H9 (cell line): Measurements from ENCODE around the gene MBP. TPM values are rescaled to one million over a fixed set of nuclear protein-coding genes. Genes with fewer than 3 reads are reported as not detected.
A peak's percentile ranks its signal among the peaks of the same experiment; 100 is the strongest.

ENCODE experiments used
- DNase-seq: peaks from one replicate; pipeline ENCODE4 v3.0.0-alpha.2; 2017
- H2AFZ ChIP-seq: one replicate; pipeline ENCODE4 v1.6.1; 2013; ENCODE audit warnings: mild to moderate bottlenecking, low read length, control low read depth, moderate library complexity
- H2AK5ac ChIP-seq: 2 replicates; pipeline ENCODE4 v1.6.1; 2013; ENCODE audit warnings: low read length, control low read depth, mixed read lengths; ENCODE audit not compliant: insufficient read length
- H2BK120ac ChIP-seq: one replicate; pipeline ENCODE4 v1.6.1; 2013; ENCODE audit warnings: low read depth, mild to moderate bottlenecking, low read length, control low read depth, inconsistent platforms; ENCODE audit not compliant: poor library complexity, severe bottlenecking
- H2BK12ac ChIP-seq: 2 replicates; pipeline ENCODE4 v1.6.1; 2013; ENCODE audit warnings: low read length, control low read depth, mixed read lengths, low read depth; ENCODE audit not compliant: insufficient read length
- H2BK15ac ChIP-seq: 2 replicates; pipeline ENCODE4 v1.6.1; 2013; ENCODE audit warnings: low read depth, low read length, control low read depth
- H2BK20ac ChIP-seq: one replicate; pipeline ENCODE4 v1.6.1; 2013; ENCODE audit warnings: low read depth, mild to moderate bottlenecking, low read length, control low read depth, inconsistent platforms; ENCODE audit not compliant: poor library complexity, severe bottlenecking
- H2BK5ac ChIP-seq: 2 replicates; pipeline ENCODE4 v1.6.1; 2013; ENCODE audit warnings: low read length, control low read depth, mixed read lengths; ENCODE audit not compliant: insufficient read length
- H3K14ac ChIP-seq: 2 replicates; pipeline ENCODE4 v1.6.1; 2013; ENCODE audit warnings: low read length, control low read depth; ENCODE audit not compliant: insufficient read depth
- H3K18ac ChIP-seq: 2 replicates; pipeline ENCODE4 v1.6.1; 2013; ENCODE audit warnings: low read depth, mild to moderate bottlenecking, mixed read lengths, low read length, control low read depth; ENCODE audit not compliant: insufficient read length
- H3K23ac ChIP-seq: 2 replicates; pipeline ENCODE4 v1.6.1; 2013; ENCODE audit warnings: low read length, control low read depth, mixed read lengths, low read depth; ENCODE audit not compliant: insufficient read length
- H3K23me2 ChIP-seq: 2 replicates; pipeline ENCODE4 v1.6.1; 2013; ENCODE audit warnings: low read depth, mild to moderate bottlenecking, mixed read lengths, low read length, control low read depth; ENCODE audit not compliant: insufficient read length, poor library complexity, severe bottlenecking
- H3K27ac ChIP-seq: 2 replicates; pipeline ENCODE4 v1.5.1; 2013; ENCODE audit warnings: low read length, control low read depth, mixed read lengths, low read depth; ENCODE audit not compliant: insufficient read length
- H3K27me3 ChIP-seq: 2 replicates; pipeline ENCODE4 v1.6.1; 2013; ENCODE audit warnings: low read length, control low read depth, inconsistent platforms; ENCODE audit not compliant: insufficient read depth
- H3K4ac ChIP-seq: 2 replicates; pipeline ENCODE4 v1.6.1; 2013; ENCODE audit warnings: low read depth, mild to moderate bottlenecking, control low read depth, inconsistent platforms, low read length, moderate library complexity
- H3K4me1 ChIP-seq: 2 replicates; pipeline ENCODE4 v1.6.1; 2013; ENCODE audit warnings: low read length, control low read depth, inconsistent platforms; ENCODE audit not compliant: insufficient read depth
- H3K4me2 ChIP-seq: 2 replicates; pipeline ENCODE4 v1.6.1; 2013; ENCODE audit warnings: low read length, control low read depth, mixed read lengths; ENCODE audit not compliant: insufficient read length, insufficient read depth
- H3K56ac ChIP-seq: 2 replicates; pipeline ENCODE4 v1.6.1; 2013; ENCODE audit warnings: low read depth, mild to moderate bottlenecking, mixed read lengths, low read length, control low read depth; ENCODE audit not compliant: insufficient read length
- H3K79me1 ChIP-seq: 2 replicates; pipeline ENCODE4 v1.6.1; 2013; ENCODE audit warnings: low read depth, mild to moderate bottlenecking, moderate library complexity, low read length, control low read depth, inconsistent platforms; ENCODE audit not compliant: insufficient read depth, poor library complexity, severe bottlenecking
- H3K79me2 ChIP-seq: 2 replicates; pipeline ENCODE4 v1.6.1; 2013; ENCODE audit warnings: low read length, control low read depth, inconsistent platforms; ENCODE audit not compliant: insufficient read depth
- H3K9ac ChIP-seq: 2 replicates; pipeline ENCODE4 v1.6.1; 2013; ENCODE audit warnings: low read length, control low read depth, mixed read lengths; ENCODE audit not compliant: insufficient read length; ENCODE audit errors: extremely low read depth
- H3K9me3 ChIP-seq: one replicate; pipeline ENCODE4 v1.6.1; 2013; ENCODE audit warnings: low read depth, low read length, inconsistent platforms; ENCODE audit not compliant: control insufficient read depth
- H3T11ph ChIP-seq: one replicate; pipeline ENCODE4 v1.6.1; 2013; ENCODE audit warnings: mild to moderate bottlenecking, low read length, control low read depth, inconsistent platforms
- H4K20me1 ChIP-seq: one replicate; pipeline ENCODE4 v1.6.1; 2013; ENCODE audit not compliant: control insufficient read depth, insufficient read length, insufficient read depth
- H4K5ac ChIP-seq: 2 replicates; pipeline ENCODE4 v1.6.1; 2013; ENCODE audit warnings: low read depth, mild to moderate bottlenecking, mixed read lengths, low read length, control low read depth; ENCODE audit not compliant: insufficient read length
- H4K8ac ChIP-seq: replicated peaks from 2 replicates; pipeline ENCODE4 v1.6.1; 2013; ENCODE audit warnings: low read length, control low read depth, mixed read lengths, low read depth; ENCODE audit not compliant: insufficient read length
- H4K91ac ChIP-seq: 2 replicates; pipeline ENCODE4 v1.6.1; 2013; ENCODE audit warnings: low read depth, mild to moderate bottlenecking, moderate library complexity, mixed read lengths, low read length, control low read depth; ENCODE audit not compliant: insufficient read length
- H3K27ac Mint-ChIP-seq, 3 experiments: 2 replicates in 2 of 3; 3 replicates in 1 of 3; pipeline ENCODE4 v1.8.0; 2020 to 2021; ENCODE audit warnings: mixed read lengths in 3 of 3, mild to moderate bottlenecking in 1 of 3, moderate library complexity in 1 of 3
- H3K27me3 Mint-ChIP-seq: 2 replicates; pipeline ENCODE4 v1.8.0; 2021; ENCODE audit warnings: low read depth, mild to moderate bottlenecking, moderate library complexity, mixed read lengths
- H3K36me3 Mint-ChIP-seq, 3 experiments: 2 replicates in 2 of 3; 3 replicates in 1 of 3; pipeline ENCODE4 v1.8.0; 2020 to 2021; ENCODE audit warnings: low read depth in 3 of 3, mixed read lengths in 3 of 3; ENCODE audit not compliant: insufficient read depth in 1 of 3
- H3K4me1 Mint-ChIP-seq, 2 experiments: 2 replicates each; pipeline ENCODE4 v1.8.0; 2020; ENCODE audit warnings: mixed read lengths in 2 of 2
- H3K4me3 Mint-ChIP-seq, 2 experiments: 2 replicates in 1 of 2; 3 replicates in 1 of 2; pipeline ENCODE4 v1.8.0; 2020 to 2021; ENCODE audit warnings: mild to moderate bottlenecking in 2 of 2, mixed read lengths in 2 of 2, moderate library complexity in 1 of 2
- H3K9me3 Mint-ChIP-seq, 2 experiments: 2 replicates in 1 of 2; 3 replicates in 1 of 2; pipeline ENCODE4 v1.8.0; 2020; ENCODE audit warnings: mild to moderate bottlenecking in 2 of 2, mixed read lengths in 2 of 2, moderate library complexity in 1 of 2
- CTCF ChIP-seq: fragments of 200-600 bp; sonication (generic); conservative IDR thresholded peaks from 3 replicates; pipeline ENCODE4 v1.8.0; 2021; ENCODE audit warnings: antibody characterized with exemption, mild to moderate bottlenecking
- WGBS: extraction: QIAGEN DNeasy Blood & Tissue Kit; methylation state at CpG from one replicate; pipeline ENCODE4 v1.1.7; 2013; ENCODE audit warnings: missing lambda C conversion rate, low lambda C conversion rate, mixed read lengths; ENCODE audit not compliant: insufficient read length; ENCODE audit errors: extremely low coverage; 5-methylcytosine and 5-hydroxymethylcytosine counted together
- total RNA-seq: library from RNA; stranded (reverse); gene quantifications from 2 replicates; pipeline ENCODE4 v1.2.1, GENCODE V29; 2021

Gene MBP
- total RNA-seq, 1 experiment from 2014 or later, result 8.6 TPM

DNA sequence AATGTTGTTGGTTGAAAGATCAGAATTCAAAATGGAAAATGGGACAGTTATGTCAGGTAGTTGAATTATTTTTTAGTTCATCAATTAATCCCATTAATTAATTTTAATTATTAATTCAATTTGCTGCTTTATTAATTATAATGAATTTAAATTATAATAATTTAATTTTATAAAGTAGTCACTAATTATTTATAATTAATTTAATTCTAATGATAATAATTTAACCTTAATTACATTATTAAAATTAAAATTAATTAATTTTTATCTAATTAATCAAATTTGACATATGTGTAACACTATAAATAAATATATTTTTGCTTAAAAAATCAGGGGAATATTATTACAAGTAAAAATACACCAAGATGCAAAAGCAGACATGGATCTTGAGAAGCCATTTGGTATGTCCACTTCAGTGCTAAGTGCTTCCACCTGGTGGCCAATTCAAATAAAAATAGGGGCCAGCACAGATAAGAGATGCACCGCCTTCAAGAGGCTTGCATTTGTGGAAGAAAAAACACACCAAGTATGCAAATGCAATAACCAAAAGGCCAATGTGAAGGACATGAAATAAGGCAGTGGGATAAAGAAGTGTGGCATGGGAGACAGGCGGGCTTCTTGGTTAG is 73.2 kb downstream of the MBP start:
- no peak overlapping the region for H4K5ac ChIP-seq
- no peak overlapping the region for H3K14ac ChIP-seq
- H3K9ac ChIP-seq, result no peak overlapping the region
- peaks cover 11% of the 10 kb centered on the region for H3K27me3 Mint-ChIP-seq
- H3K4me1 ChIP-seq, result peaks cover 2% of the 10 kb centered on the region; the same call in 1 of the 2 replicates
- H3K4ac ChIP-seq, result no peak overlapping the region
- no CpG with 5 or more reads among the region's 2 CpGs for WGBS
- no peak overlapping the region for H2BK20ac ChIP-seq
- no peak overlapping the region for H3K18ac ChIP-seq
- no peaks in the 10 kb centered on the region for H3K9me3 Mint-ChIP-seq
- H3T11ph ChIP-seq, result no peak overlapping the region
- H3K4me2 ChIP-seq, result no peak overlapping the region
- no peaks in the 10 kb centered on the region for H3K79me1 ChIP-seq
- no peak overlapping the region for H2AFZ ChIP-seq
- H2BK12ac ChIP-seq, result no peak overlapping the region
- H3K23ac ChIP-seq, result no peak overlapping the region
- H4K20me1 ChIP-seq, result no peaks in the 10 kb centered on the region
- no peak overlapping the region for H4K91ac ChIP-seq
- no peaks in the 10 kb centered on the region; a peak in 1 of 7 replicates for H3K36me3 Mint-ChIP-seq
- H3K27ac ChIP-seq, result no peak overlapping the region
- H3K79me2 ChIP-seq, result no peaks in the 10 kb centered on the region
- no peak overlapping the region for H3K4me3 Mint-ChIP-seq
- no peak overlapping the region for H4K8ac ChIP-seq
- DNase-seq, result peak; percentile 56
- no peaks in the 10 kb centered on the region for H3K27me3 ChIP-seq
- H2BK15ac ChIP-seq, result no peak overlapping the region
- no peaks in the 10 kb centered on the region for H3K9me3 ChIP-seq
- no peak overlapping the region for H2BK120ac ChIP-seq
- H3K56ac ChIP-seq, result no peak overlapping the region
- H2AK5ac ChIP-seq, result no peak overlapping the region
- H3K27ac Mint-ChIP-seq, result no peak overlapping the region
- no peak overlapping the region for H2BK5ac ChIP-seq
- H3K4me1 Mint-ChIP-seq, result peaks cover 46 to 53% of the 10 kb centered on the region in 2 experiments
- TF ChIP-seq CTCF, result peak; percentile 81
- no peaks in the 10 kb centered on the region for H3K23me2 ChIP-seq
